ENCODE measurements around the gene WSCD2. TPM values are rescaled to one million over a fixed set of nuclear protein-coding genes. Genes with fewer than 3 reads are reported as not detected.

Gene WSCD2
- total RNA-seq, 1 experiment from 2014 or later = not detected

- DNase-seq (ENCODE audit: unreplicated experiment) = no peak
- ChIA-PET CTCF (interaction anchor here (0.6 kb wide), 1 partner anchor 53 kb away, joined by 6 read pairs; no protein-coding TSS in a partner anchor), POLR2A (no interaction called here)
- no peak overlapping the region for H3K27ac Mint-ChIP-seq (ENCODE audit: low read depth, unreplicated experiment)
- no TSS peak for BruUV-seq (replicated peaks)
- no peaks in the 10 kb centered on the region for H3K36me3 Mint-ChIP-seq (ENCODE audit: insufficient read depth, unreplicated experiment)
- intact Hi-C loops (cut with micrococcal nuclease) = no loop called here
- H3K4me1 Mint-ChIP-seq (ENCODE audit: insufficient read depth, unreplicated experiment) = no peaks in the 10 kb centered on the region
- H3K9me3 Mint-ChIP-seq (ENCODE audit: unreplicated experiment) = peaks cover 7% of the 10 kb centered on the region
- no peak for TF ChIP-seq CTCF (IDR thresholded peaks at IDR 0.05; ENCODE audit: unreplicated experiment)
- H3K27me3 Mint-ChIP-seq (ENCODE audit: insufficient read depth, unreplicated experiment) = no peaks in the 10 kb centered on the region
- H3K4me3 Mint-ChIP-seq (ENCODE audit: unreplicated experiment) = no peak overlapping the region
Observed at GRCh38 chr12:108110844-108111243, 18.2 kb upstream of the WSCD2 start.

DNA sequence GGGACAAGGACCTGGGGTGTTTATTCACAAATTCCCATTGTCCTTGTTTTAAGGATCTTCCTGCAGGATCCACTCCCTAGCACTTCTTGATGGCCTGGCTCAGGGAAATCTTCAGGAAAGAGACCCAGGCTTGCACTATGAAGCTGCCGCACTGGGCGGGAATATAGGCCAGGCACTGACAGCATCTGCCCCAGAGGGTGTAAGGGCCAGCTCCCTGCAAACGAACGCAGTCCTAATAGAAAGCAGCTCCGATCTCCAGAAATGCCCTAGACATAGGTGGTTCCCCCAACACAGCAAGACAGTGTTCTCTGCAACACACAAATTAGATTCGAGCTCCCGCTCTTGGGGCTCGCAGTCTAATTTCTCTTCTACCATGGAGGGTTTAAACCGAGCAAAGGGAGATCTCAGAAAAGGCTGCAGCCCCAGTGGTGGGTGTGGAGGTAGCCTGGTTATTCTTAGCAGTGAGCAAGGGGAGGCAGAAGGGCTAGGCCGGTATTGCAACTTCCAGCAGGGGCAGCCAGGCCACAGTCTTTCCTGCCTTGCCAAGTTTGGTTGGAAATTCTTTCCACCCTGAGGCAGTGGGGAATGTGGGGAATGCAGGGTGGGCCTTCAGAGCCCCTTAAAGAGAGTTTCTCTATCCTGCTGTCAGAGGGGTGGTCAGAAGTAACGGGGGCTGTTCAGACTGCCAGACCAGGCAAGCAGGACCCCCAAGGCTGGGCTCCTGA lies 16.1 kb upstream of the WSCD2 start:
- Mint-ChIP-seq H3K4me1 (ENCODE audit: insufficient read depth, unreplicated experiment) (no peaks in the 10 kb centered on the region), H3K27ac (ENCODE audit: low read depth, unreplicated experiment) (no peak overlapping the region), H3K4me3 (ENCODE audit: unreplicated experiment) (no peak overlapping the region), H3K27me3 (ENCODE audit: insufficient read depth, unreplicated experiment) (no peaks in the 10 kb centered on the region), H3K36me3 (ENCODE audit: insufficient read depth, unreplicated experiment) (no peaks in the 10 kb centered on the region), H3K9me3 (ENCODE audit: unreplicated experiment) (no peaks in the 10 kb centered on the region)
- POLR2A ChIA-PET = no interaction called here
- DNase-seq (ENCODE audit: unreplicated experiment) = no peak
- no peak for TF ChIP-seq CTCF (IDR thresholded peaks at IDR 0.05; ENCODE audit: unreplicated experiment)
- BruUV-seq (replicated peaks) = no TSS peak
- CTCF ChIA-PET = no interaction called here
- intact Hi-C loops (cut with micrococcal nuclease) = no loop called here

DNA sequence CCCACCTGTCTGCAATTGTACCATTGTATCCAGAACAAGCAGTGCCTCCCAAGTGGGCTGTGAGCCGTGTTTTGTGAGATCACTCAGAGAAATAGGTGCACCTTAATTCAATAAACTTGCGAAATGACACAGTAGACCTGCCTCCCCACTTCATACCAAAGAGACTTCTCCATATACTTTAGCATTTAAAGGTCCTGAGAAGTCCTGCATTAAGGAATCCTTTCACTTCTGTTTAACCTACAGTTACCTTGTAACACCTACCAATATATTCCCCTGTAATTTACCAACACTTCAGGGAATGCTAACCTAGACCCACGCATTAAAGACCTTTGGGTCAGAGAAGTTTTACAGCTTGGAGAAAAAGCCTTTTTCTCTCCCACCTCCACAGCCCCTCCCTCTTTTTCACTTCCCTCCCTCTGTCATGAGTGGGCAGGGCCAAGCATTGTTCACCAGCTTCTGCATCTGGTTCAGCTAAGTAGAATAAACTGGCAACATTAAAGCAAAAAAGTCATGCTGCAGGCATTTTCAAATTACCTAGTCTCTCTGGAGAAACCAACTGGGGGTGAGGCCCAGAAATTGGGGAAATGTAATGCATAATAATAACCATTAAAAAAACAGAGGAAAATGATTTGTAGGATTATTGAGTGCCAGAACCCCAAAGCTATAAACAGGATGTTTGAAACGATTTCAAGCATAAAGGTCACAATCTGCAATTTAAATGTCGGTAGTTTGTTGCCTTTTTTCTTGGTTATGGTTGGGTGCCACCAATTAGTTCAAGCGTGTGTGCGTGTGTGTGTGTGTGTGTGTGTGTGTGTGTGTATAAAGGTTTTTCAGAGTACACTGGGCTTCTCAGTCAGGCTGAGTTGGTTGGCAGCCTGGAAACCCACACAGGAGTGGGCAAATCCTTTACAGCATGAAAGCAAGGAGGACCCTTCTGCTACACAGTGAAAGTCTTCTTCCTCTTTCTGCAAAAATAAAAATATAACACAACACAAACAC lies 13.7 kb upstream of the WSCD2 start:
- no peak for DNase-seq (ENCODE audit: unreplicated experiment)
- H3K27me3 Mint-ChIP-seq (ENCODE audit: insufficient read depth, unreplicated experiment) = no peaks in the 10 kb centered on the region
- H3K36me3 Mint-ChIP-seq (ENCODE audit: insufficient read depth, unreplicated experiment) = no peaks in the 10 kb centered on the region
- H3K4me3 Mint-ChIP-seq (ENCODE audit: unreplicated experiment) = no peak overlapping the region
- no peak overlapping the region for H3K27ac Mint-ChIP-seq (ENCODE audit: low read depth, unreplicated experiment)
- TF ChIP-seq CTCF (IDR thresholded peaks at IDR 0.05; ENCODE audit: unreplicated experiment) = no peak
- BruUV-seq (replicated peaks) = no TSS peak
- POLR2A ChIA-PET = interaction anchor here (0.6 kb wide), 1 partner anchor 15 kb away, joined by 3 read pairs; no protein-coding TSS in a partner anchor
- peaks cover 11% of the 10 kb centered on the region for H3K9me3 Mint-ChIP-seq (ENCODE audit: unreplicated experiment)
- H3K4me1 Mint-ChIP-seq (ENCODE audit: insufficient read depth, unreplicated experiment) = no peaks in the 10 kb centered on the region
- intact Hi-C loops (cut with micrococcal nuclease) = no loop called here
- CTCF ChIA-PET = interaction anchor here (0.8 kb wide), 1 partner anchor 137 kb away, joined by 4 read pairs; no protein-coding TSS in a partner anchor

- intact Hi-C loops (cut with micrococcal nuclease) = no loop called here
- POLR2A ChIA-PET = no interaction called here
- no peak overlapping the region for H3K4me3 Mint-ChIP-seq (ENCODE audit: unreplicated experiment)
- no peaks in the 10 kb centered on the region for H3K36me3 Mint-ChIP-seq (ENCODE audit: insufficient read depth, unreplicated experiment)
- no peak for DNase-seq (ENCODE audit: unreplicated experiment)
- H3K27me3 Mint-ChIP-seq (ENCODE audit: insufficient read depth, unreplicated experiment) = no peaks in the 10 kb centered on the region
- peaks cover 15% of the 10 kb centered on the region for H3K9me3 Mint-ChIP-seq (ENCODE audit: unreplicated experiment)
- no peaks in the 10 kb centered on the region for H3K4me1 Mint-ChIP-seq (ENCODE audit: insufficient read depth, unreplicated experiment)
- H3K27ac Mint-ChIP-seq (ENCODE audit: low read depth, unreplicated experiment) = no peak overlapping the region
- CTCF ChIA-PET = interaction anchor here (0.6 to 0.8 kb wide), 2 partner anchors 22 to 138 kb away, joined by 3 to 4 read pairs; no protein-coding TSS in a partner anchor
- no peak for TF ChIP-seq CTCF (IDR thresholded peaks at IDR 0.05; ENCODE audit: unreplicated experiment)
- no TSS peak for BruUV-seq (replicated peaks)
Observed at GRCh38 chr12:108116254-108116653, 12.8 kb upstream of the WSCD2 start.

All from MCF 10A (cell line).